Kidney (tissue), 14 donors: ENCODE data around the gene DUS2. TPM values are rescaled to one million over a fixed set of nuclear protein-coding genes. Genes with fewer than 3 reads are reported as not detected.

Source experiments
- DNase-seq, 5 donors: peaks; one replicate each; pipeline ENCODE4 v3.0.0-alpha.2; 2013 to 2020
- FAIRE-seq: peaks from 2 replicates; lab custom pipeline; 2012; peaks lifted over from hg19 to GRCh38; lab: Jason Lieb, UNC
- H3K27ac ChIP-seq, 2 donors: one replicate each; pipeline ENCODE4 v1.7.0; 2013; ENCODE audit warnings: low read depth in 2 of 2, low read length in 2 of 2, inconsistent platforms in 1 of 2
- H3K27me3 ChIP-seq: one replicate; pipeline ENCODE4 v1.7.1; 2013; ENCODE audit warnings: low read length, inconsistent platforms; ENCODE audit not compliant: control insufficient read depth, insufficient read depth
- H3K36me3 ChIP-seq, 3 donors: one replicate each; pipeline versions ENCODE4 v1.7.0 to v1.7.1; 2013; ENCODE audit warnings: low read length in 3 of 3, control low read depth in 1 of 3, inconsistent platforms in 1 of 3; ENCODE audit not compliant: insufficient read depth in 3 of 3, control insufficient read depth in 2 of 3
- H3K4me1 ChIP-seq, 3 donors: one replicate each; pipeline versions ENCODE4 v1.7.0 to v1.7.1; 2013; ENCODE audit warnings: low read length in 3 of 3, inconsistent platforms in 1 of 3, low read depth in 1 of 3; ENCODE audit not compliant: control insufficient read depth in 2 of 3, insufficient read depth in 2 of 3
- H3K4me3 ChIP-seq, 3 donors: one replicate each; pipeline versions ENCODE4 v1.7.0 to v1.8.1; 2013; ENCODE audit warnings: low read length in 3 of 3, control low read depth in 1 of 3, inconsistent platforms in 1 of 3
- H3K9ac ChIP-seq, 3 donors: one replicate each; pipeline versions ENCODE4 v1.7.0 to v1.7.1; 2013; ENCODE audit warnings: low read length in 3 of 3, control low read depth in 1 of 3, inconsistent platforms in 1 of 3
- H3K9me3 ChIP-seq, 3 donors: one replicate each; pipeline versions ENCODE4 v1.7.0 to v1.7.1; 2013; ENCODE audit warnings: low read length in 3 of 3, control low read depth in 1 of 3, inconsistent platforms in 1 of 3; ENCODE audit not compliant: control insufficient read depth in 2 of 3, insufficient read depth in 1 of 3
- intact Hi-C: fragments of 100-400 bp; cut with DNase I; formaldehyde crosslinking; loops from one replicate; pipeline ENCODE4 v1.11.1; 2022
- polyA plus RNA-seq: library from polyadenylated mRNA; stranded (reverse); fragments of 350-450 nt; fragmentation: Illumina TruSeq; extraction: RNeasy Lipid Tissue Mini Kit (QIAGEN cat#74804); gene quantifications from one replicate; pipeline ENCODE4 v1.2.3, GENCODE V29; 2014; ENCODE audit warnings: low read depth, low replicate concordance; ENCODE audit not compliant: insufficient read depth
- total RNA-seq: library from RNA; stranded (reverse); fragmentation: NEBNext Ultra II Directional; extraction: Animal tissue kit (Norgen Biotek cat#: 25700); gene quantifications from one replicate; pipeline ENCODE4 v1.2.1, GENCODE V29; 2021
- TF ChIP-seq, protein P1 (sequence below): IDR thresholded peaks from 3 replicates; pipeline ENCODE4 v1.5.1; 2012; ENCODE audit warnings: mild to moderate bottlenecking, moderate library complexity, borderline replicate concordance; ENCODE audit not compliant: insufficient read depth; ENCODE audit errors: extremely low read depth
- donor health status: control.
- donor health status: control.
- donor health status: control.
- donor health status: control.
- donor health status: control.
- donor health status: DM: yes; HTN: yes; CAD: no.
- donor health status: Normal renal cell carcinoma (clear cell type).

DUS2 gene
- total and polyA plus RNA-seq, 2 donors from 2014 or later: 12.1 to 12.5 TPM

DNA sequence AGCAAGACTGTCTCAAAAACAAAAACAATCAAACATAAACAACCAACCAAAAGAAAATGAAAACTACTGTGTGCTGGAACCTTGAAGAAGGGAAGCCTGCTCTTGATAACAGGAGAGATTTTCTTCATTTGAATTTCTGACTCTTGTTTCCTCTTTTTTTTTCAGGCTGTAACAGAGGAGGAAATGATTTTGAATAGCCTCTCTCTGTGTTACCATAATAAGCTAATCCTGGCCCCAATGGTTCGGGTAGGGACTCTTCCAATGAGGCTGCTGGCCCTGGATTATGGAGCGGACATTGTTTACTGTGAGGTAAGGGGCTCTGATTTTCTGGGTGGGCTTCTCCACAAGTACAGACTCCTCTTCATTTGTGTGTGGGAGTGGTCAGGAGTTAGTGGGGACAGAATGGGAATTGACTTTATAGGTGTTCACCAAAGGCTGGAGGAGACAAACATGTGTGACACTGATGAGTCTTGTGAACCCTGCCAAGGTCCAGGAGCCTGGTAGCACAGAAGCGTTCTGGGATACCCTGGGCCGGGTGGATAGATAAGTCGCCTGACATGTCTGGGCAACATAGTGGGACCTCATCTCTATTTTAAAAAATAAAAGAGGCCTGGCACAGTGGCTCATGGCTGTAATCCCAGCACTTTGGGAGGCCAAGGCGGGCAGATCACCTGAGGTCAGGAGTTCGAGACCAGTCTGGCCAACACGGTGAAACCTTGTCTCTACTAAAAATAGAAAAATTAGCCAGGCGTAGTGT is 14.9 kb downstream of the DUS2 start:
- no peak overlapping the region for H3K9ac ChIP-seq
- H3K4me1 ChIP-seq: no peaks in the 10 kb centered on the region
- H3K36me3 ChIP-seq: peaks cover 0 to 3% (median 0%) of the 10 kb centered on the region in 3 donors
- TF ChIP-seq, protein P1, sequence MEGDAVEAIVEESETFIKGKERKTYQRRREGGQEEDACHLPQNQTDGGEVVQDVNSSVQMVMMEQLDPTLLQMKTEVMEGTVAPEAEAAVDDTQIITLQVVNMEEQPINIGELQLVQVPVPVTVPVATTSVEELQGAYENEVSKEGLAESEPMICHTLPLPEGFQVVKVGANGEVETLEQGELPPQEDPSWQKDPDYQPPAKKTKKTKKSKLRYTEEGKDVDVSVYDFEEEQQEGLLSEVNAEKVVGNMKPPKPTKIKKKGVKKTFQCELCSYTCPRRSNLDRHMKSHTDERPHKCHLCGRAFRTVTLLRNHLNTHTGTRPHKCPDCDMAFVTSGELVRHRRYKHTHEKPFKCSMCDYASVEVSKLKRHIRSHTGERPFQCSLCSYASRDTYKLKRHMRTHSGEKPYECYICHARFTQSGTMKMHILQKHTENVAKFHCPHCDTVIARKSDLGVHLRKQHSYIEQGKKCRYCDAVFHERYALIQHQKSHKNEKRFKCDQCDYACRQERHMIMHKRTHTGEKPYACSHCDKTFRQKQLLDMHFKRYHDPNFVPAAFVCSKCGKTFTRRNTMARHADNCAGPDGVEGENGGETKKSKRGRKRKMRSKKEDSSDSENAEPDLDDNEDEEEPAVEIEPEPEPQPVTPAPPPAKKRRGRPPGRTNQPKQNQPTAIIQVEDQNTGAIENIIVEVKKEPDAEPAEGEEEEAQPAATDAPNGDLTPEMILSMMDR: no peak
- intact Hi-C loops: no loop called here
- DNase-seq: no peak
- FAIRE-seq: no peak
- H3K9me3 ChIP-seq: no peaks in the 10 kb centered on the region
- no peak overlapping the region for H3K4me3 ChIP-seq
- no peak overlapping the region for H3K27ac ChIP-seq
- H3K27me3 ChIP-seq: no peaks in the 10 kb centered on the region

DNA sequence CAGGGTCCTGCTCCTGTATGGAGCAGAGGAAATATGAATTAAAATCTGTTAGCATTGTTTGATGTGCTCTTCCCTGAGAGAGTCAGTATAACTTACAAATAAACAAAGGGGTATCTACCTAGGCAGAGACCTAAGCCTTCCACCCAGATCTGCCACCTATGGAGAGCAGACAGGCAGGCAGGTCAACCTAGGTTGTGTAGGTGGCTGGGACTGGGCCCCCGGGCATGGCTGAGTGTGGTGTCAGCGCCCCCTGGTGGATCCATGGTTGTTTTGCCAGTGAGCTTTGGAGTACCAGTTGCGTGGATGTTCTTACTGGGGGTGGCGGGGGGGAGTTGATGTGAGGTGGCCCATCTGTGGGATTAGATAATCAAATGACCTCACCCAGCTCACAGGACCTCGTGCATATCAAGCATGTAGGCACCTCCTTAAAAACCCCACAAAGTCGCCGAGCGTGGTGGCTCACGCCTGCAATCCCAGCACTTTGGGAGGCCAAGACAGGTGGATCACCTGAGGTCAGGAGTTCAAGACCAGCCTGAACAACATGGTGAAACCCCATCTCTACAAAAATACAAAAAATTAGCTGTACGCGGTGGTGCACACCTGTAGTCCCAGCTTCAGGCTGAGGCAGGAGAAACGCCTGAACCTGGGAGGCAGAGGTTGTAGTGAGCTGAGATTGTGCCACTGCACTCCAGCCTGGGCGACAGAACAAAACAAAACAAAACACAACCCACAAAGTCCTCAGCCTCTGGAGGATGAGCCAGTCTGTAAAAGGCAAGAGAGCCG is 17.6 kb downstream of the DUS2 start:
- no peaks in the 10 kb centered on the region for H3K9me3 ChIP-seq
- peaks cover 0 to 3% (median 0%) of the 10 kb centered on the region in 3 donors for H3K36me3 ChIP-seq
- H3K4me1 ChIP-seq: no peaks in the 10 kb centered on the region
- H3K27ac ChIP-seq: no peak overlapping the region
- TF ChIP-seq, protein P1: peak; percentile 87
- H3K27me3 ChIP-seq: no peaks in the 10 kb centered on the region
- intact Hi-C loops: no loop called here
- no peak for FAIRE-seq
- peak; percentile 69 to 89 (median 80) for DNase-seq
- no peak overlapping the region for H3K4me3 ChIP-seq
- H3K9ac ChIP-seq: peak overlapping the region in 1 of 3 donors; percentile 51

DNA sequence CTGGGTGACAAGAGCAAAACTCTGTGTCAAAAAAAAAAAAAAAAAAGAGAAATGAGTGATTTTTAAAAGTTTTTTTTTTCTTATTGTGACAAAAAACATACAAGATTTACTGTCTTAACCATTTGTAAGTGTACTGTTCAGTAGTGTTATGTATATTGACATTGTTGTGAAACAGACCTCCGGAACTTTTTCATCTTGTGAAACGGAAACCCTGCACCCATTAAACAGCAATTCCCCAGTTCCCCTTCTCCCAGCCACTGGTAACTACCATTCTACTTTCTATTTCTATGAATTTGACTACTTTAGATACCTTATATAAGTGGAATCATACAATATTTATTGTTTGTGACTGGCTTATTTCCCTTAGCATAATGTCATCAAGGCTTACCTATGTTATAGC is 18.7 kb downstream of the DUS2 start:
- H3K9ac ChIP-seq: no peak overlapping the region
- intact Hi-C loops: no loop called here
- no peaks in the 10 kb centered on the region for H3K9me3 ChIP-seq
- H3K27me3 ChIP-seq: no peaks in the 10 kb centered on the region
- no peak overlapping the region for H3K27ac ChIP-seq
- no peak overlapping the region for H3K4me3 ChIP-seq
- TF ChIP-seq, protein P1: no peak
- DNase-seq (no peak), FAIRE-seq (no peak)
- peaks cover 0 to 3% (median 0%) of the 10 kb centered on the region in 3 donors for H3K36me3 ChIP-seq
- no peaks in the 10 kb centered on the region for H3K4me1 ChIP-seq
